K562 (cell line): Measurements from ENCODE around the gene MRPL3. TPM values are rescaled to one million over a fixed set of nuclear protein-coding genes. Genes with fewer than 3 reads are reported as not detected.

Source experiments
- GATAD2A ChIP-seq: fragments of 450-650 bp; IDR thresholded peaks from 2 replicates; pipeline ENCODE4 v1.6.1; 2017
- MAFK ChIP-seq: IDR thresholded peaks from 2 replicates; pipeline ENCODE4 v1.6.1; 2011; ENCODE audit warnings: low read length, improper control_type of control experiment
- PHTF2 ChIP-seq: fragments of 250-450 bp; sonication (Bioruptor Pico); IDR thresholded peaks from 2 replicates; pipeline ENCODE4 v1.5.0; 2021; ENCODE audit warnings: mild to moderate bottlenecking
- POLR2H ChIP-seq: IDR thresholded peaks from 2 replicates; pipeline ENCODE4 v1.6.1; 2016; ENCODE audit warnings: missing genetic modification characterization, low read depth, mild to moderate bottlenecking, control low read depth, missing compliant biosample characterization, moderate library complexity
- PRPF4 ChIP-seq: fragments of 200-400 bp; formaldehyde crosslinking; IDR thresholded peaks from one replicate; pipeline ENCODE4 v1.6.1; 2017; ENCODE audit warnings: low read length, low read depth, mild to moderate bottlenecking; ENCODE audit not compliant: insufficient read depth, poor library complexity, severe bottlenecking
- RAD21 ChIP-seq, 2 experiments: fragments of 250-450 bp in 1 of 2; fragments of 450-650 bp in 1 of 2; sonication (Bioruptor Pico) in 1 of 2; formaldehyde crosslinking in 1 of 2; IDR thresholded peaks in 1 of 2; conservative IDR thresholded peaks in 1 of 2; 2 replicates each; pipeline versions ENCODE4 v1.4.0 to v1.8.0; 2020 to 2022; ENCODE audit warnings: mild to moderate bottlenecking in 2 of 2, moderate library complexity in 1 of 2
- RBFOX2 ChIP-seq: fragments of 200-400 bp; formaldehyde crosslinking; IDR thresholded peaks from 2 replicates; pipeline ENCODE4 v1.6.1; 2017; ENCODE audit warnings: low read depth, mild to moderate bottlenecking, low read length, moderate library complexity
- RBM17 ChIP-seq: fragments of 200-400 bp; formaldehyde crosslinking; IDR thresholded peaks from 2 replicates; pipeline ENCODE4 v1.6.1; 2017; ENCODE audit warnings: low read depth, mild to moderate bottlenecking, low read length, borderline replicate concordance
- RFX5 ChIP-seq: IDR thresholded peaks from 2 replicates; pipeline ENCODE4 v1.6.1; 2011; ENCODE audit warnings: low read depth, mild to moderate bottlenecking, improper control_type of control experiment, low read length
- TEAD4 ChIP-seq, 2 experiments: sonication (generic) in 1 of 2; formaldehyde crosslinking in 1 of 2; IDR thresholded peaks; 2 replicates each; pipeline versions ENCODE4 v1.6.1 to v1.8.0; 2012 to 2022; ENCODE audit warnings: borderline replicate concordance in 1 of 2, inconsistent platforms in 1 of 2, low read length in 1 of 2, mild to moderate bottlenecking in 1 of 2, missing genetic modification reagents in 1 of 2
- ZNF384 ChIP-seq: IDR thresholded peaks from 2 replicates; pipeline ENCODE4 v1.6.1; 2012; ENCODE audit warnings: low read depth, low read length, improper control_type of control experiment
- polyA plus RNA-seq, 8 experiments: library from polyadenylated mRNA; depleted of rRNA in 4 of 8; stranded (reverse) in 5 of 8; unstranded in 3 of 8; fragments of >200 nt; fragmentation: Nextera tagmentation in 2 of 8; fragmentation: Illumina TruSeq in 1 of 8; extraction: Ambion mirVana in 2 of 8; extraction: Trizol in 1 of 8; gene quantifications; 2 replicates each; pipeline versions ENCODE4 v1.2.1 to v1.2.3, GENCODE V29; 2011 to 2014; ENCODE audit warnings: inconsistent platforms in 1 of 8, missing spikeins in 1 of 8
- total RNA-seq, 7 experiments: library from RNA; depleted of rRNA in 6 of 7; stranded (reverse); fragments of >200 nt in 6 of 7; fragmentation: Illumina TruSeq in 2 of 7; extraction: Trizol in 2 of 7; gene quantifications; 2 replicates each; pipeline versions ENCODE4 v1.2.1 to v1.2.3, GENCODE V29; 2011 to 2021; ENCODE audit warnings: low replicate concordance in 1 of 7
- TF ChIP-seq, protein P1 (sequence below): sonication (generic); formaldehyde crosslinking; IDR thresholded peaks from 2 replicates; pipeline ENCODE4 v1.8.1; 2023; ENCODE audit warnings: mild to moderate bottlenecking, missing genetic modification reagents
- TF ChIP-seq, protein P2 (sequence below): fragments of 450-650 bp; conservative IDR thresholded peaks from 2 replicates; pipeline ENCODE4 v1.6.1; 2016; ENCODE audit warnings: missing genetic modification characterization, low read depth, mild to moderate bottlenecking, control low read depth, missing compliant biosample characterization
- TF ChIP-seq, protein P3 (sequence below): fragments of 450-650 bp; formaldehyde crosslinking; IDR thresholded peaks from 2 replicates; pipeline ENCODE4 v1.4.0; 2020; ENCODE audit warnings: mild to moderate bottlenecking, moderate library complexity

The MRPL3 gene
- total and polyA plus RNA-seq, 9 of the 15 experiments (the other 6 are each of a cell fraction or from before 2014, with no cell fraction given), result 81.7 to 340 (median 190) TPM

DNA sequence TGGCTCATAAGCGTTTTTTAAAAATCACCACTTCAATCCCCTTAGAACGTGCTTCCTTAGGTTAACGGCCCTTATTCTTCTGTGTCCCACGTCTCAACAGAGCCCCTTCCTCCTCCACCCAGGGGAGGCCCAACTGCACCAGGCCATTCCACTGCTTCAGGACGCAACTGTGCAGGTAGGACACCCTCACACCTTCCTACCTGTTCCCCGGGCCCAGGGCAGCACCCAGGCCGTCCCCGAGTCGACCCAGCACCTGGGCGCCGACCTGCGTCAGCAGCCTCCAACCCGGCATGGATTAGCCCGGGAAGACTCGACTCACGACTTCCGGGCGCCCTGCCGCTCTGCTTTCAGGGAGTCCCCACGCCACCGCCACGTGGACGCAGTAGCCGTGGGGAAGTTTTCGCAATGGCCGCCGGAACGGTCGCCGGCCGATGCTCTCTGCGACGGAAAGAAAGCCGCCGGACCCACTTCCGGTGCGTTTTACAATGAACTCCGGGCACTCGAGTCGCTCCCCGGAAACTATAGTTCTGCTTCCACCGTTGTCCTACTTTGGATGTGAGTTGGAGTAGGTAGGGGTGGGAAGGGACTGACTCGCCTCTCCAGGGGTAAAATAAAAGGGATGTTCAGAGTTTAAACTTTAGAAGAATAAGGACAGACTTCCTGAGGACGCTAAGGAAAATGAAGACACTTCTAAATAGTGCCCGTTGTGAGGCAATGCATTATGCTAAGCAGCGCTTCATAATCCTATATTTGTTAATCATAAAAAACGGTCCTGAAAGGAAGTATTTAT, at the start of gene MRPL3 (continued):
- TF ChIP-seq, protein P1, sequence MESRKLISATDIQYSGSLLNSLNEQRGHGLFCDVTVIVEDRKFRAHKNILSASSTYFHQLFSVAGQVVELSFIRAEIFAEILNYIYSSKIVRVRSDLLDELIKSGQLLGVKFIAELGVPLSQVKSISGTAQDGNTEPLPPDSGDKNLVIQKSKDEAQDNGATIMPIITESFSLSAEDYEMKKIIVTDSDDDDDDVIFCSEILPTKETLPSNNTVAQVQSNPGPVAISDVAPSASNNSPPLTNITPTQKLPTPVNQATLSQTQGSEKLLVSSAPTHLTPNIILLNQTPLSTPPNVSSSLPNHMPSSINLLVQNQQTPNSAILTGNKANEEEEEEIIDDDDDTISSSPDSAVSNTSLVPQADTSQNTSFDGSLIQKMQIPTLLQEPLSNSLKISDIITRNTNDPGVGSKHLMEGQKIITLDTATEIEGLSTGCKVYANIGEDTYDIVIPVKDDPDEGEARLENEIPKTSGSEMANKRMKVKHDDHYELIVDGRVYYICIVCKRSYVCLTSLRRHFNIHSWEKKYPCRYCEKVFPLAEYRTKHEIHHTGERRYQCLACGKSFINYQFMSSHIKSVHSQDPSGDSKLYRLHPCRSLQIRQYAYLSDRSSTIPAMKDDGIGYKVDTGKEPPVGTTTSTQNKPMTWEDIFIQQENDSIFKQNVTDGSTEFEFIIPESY (CRISPR knock-in tag), result peak; percentile 48; the same call in 1 of the 2 replicates
- TF ChIP-seq, protein P2, sequence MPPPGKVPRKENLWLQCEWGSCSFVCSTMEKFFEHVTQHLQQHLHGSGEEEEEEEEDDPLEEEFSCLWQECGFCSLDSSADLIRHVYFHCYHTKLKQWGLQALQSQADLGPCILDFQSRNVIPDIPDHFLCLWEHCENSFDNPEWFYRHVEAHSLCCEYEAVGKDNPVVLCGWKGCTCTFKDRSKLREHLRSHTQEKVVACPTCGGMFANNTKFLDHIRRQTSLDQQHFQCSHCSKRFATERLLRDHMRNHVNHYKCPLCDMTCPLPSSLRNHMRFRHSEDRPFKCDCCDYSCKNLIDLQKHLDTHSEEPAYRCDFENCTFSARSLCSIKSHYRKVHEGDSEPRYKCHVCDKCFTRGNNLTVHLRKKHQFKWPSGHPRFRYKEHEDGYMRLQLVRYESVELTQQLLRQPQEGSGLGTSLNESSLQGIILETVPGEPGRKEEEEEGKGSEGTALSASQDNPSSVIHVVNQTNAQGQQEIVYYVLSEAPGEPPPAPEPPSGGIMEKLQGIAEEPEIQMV (tag), result no peak
- TF ChIP-seq PRPF4, result no peak
- TF ChIP-seq POLR2H (tag), result no peak
- TF ChIP-seq, protein P3, sequence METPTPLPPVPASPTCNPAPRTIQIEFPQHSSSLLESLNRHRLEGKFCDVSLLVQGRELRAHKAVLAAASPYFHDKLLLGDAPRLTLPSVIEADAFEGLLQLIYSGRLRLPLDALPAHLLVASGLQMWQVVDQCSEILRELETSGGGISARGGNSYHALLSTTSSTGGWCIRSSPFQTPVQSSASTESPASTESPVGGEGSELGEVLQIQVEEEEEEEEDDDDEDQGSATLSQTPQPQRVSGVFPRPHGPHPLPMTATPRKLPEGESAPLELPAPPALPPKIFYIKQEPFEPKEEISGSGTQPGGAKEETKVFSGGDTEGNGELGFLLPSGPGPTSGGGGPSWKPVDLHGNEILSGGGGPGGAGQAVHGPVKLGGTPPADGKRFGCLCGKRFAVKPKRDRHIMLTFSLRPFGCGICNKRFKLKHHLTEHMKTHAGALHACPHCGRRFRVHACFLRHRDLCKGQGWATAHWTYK (CRISPR knock-in tag), result no peak
- TF ChIP-seq MAFK, result no peak
- peak; percentile 95 for TF ChIP-seq RBFOX2
- TF ChIP-seq GATAD2A, result no peak
- TF ChIP-seq RFX5, result no peak
- no peak for TF ChIP-seq TEAD4 (IDR thresholded peaks at IDR 0.05; ENCODE audit: low read length)
- no peak for TF ChIP-seq TEAD4 (CRISPR knock-in tag; IDR thresholded peaks at IDR 0.05; ENCODE audit: borderline replicate concordance)
- no peak for TF ChIP-seq ZNF384
- TF ChIP-seq RAD21 (CRISPR knock-in tag; conservative IDR thresholded peaks at IDR 0.05 in 1 of 2, IDR thresholded peaks at IDR 0.05 in 1 of 2), result no peak
- TF ChIP-seq PHTF2 (CRISPR knock-in tag), result no peak
- TF ChIP-seq RBM17, result no peak
